GM19397 (cell line): ENCODE results near the gene DMXL2.
"Not testable (repeated sequence)": the region's sequence is repeated elsewhere in the genome, so short reads cannot be mapped to it uniquely, and the experiment has no call there.

ENCODE experiments used
- ATAC-seq: cut with Tn5 transposase; IDR thresholded peaks from one replicate; pipeline ENCODE4 v1.9.1; 2021; ENCODE audit warnings: mild to moderate bottlenecking, moderate library complexity; ENCODE audit not compliant: unreplicated experiment

DMXL2 gene

DNA sequence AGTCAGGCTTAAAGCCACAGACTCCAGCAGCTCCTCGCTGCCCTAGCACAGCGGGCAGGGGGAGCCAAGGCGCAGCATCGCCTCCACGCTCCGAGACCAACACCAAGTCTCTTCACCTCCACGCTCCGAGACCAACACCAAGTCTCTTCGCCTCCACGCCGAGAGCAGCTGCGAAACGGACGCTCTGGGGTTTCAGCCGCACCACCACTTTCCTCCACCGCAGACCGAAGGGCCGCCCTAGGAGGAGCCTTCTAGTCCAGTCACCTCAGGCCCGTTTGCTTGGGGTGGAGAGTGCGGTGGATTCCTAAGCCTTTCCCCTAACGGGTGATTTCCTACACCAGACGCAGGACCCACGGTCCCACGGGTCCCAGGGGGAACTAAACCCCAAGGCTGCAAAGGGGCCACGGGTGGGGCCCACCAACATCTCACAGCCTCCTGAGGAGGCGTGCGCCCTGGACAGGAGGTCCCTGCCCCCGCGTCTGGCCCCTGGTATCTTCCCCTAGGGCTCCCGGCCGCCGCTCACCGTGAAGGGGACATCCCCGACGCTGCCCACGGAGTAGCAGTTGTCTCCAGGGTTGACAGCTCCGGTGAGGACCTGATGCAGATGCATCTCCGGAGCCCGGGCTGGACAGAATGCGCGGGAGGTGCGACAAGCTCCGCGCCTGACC lies 501 bp downstream of the DMXL2 start:
- ATAC-seq, result peak; percentile 41

DNA sequence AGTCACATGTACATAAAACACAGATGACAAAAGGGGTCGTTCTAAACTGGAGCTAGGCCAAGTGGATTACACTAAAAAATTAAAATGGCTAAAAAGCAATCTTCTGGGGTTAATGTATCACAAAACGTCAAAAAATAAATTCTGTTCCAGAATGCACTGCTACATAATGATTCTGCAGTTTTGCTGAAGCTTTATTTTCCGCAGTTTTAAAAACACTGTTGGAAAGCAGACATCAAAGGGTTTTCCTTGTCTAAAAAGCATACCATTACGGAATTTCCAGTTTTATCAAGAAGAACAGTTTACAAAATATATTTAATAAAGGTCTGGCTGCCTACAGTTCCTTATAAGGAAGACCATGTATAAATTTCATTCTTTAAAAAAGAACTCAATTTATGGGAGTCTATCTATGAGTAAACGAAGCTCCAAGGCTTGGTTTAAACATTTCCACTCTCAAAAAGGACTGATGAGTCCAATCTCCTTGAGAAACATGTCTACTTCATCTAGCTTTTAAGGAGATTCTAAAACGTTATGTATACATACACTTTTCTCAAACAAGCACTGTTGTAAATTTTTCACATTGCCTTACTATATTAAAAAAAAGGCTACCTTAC lies 1.3 kb downstream of the DMXL2 start:
- no peak for ATAC-seq

DNA sequence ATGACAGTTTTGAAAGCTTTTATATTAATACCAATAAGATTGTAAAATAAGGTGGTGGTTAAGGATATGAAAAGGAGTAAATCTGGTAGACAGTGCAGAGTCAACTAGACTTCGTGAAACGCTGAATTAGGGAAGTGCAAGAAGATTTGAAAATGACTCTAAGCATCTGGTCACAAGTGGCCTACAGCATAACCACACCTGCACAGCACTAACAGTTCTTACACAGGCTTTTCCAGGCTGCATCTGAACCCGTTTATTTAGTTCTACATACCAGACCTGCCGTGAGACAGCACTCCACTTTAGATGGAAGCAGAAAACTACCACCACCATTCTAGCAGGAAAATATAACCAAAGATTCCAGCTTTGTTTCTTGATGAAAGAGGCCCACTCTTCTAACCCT lies 1.9 kb downstream of the DMXL2 start:
- ATAC-seq, result no peak

DNA sequence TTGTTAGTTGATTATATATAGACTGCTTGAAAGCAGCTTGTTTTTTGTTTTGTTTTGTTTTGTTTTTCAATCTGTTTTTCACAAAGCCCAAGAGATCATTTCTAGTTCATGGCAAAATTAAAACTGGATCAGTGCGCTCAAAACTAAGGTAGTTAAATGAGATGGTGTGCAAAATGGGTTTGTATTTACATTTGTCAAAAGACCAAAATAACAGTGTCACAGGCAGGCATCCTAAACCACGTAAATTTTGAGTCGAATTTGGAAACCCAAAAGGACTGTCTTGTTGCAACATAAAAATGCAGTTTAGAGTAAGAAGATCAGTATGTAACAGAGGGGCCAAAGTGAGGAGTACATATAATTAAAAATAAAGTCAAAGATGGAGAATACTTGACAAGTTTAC lies 2.4 kb downstream of the DMXL2 start:
- ATAC-seq, result no peak

DNA sequence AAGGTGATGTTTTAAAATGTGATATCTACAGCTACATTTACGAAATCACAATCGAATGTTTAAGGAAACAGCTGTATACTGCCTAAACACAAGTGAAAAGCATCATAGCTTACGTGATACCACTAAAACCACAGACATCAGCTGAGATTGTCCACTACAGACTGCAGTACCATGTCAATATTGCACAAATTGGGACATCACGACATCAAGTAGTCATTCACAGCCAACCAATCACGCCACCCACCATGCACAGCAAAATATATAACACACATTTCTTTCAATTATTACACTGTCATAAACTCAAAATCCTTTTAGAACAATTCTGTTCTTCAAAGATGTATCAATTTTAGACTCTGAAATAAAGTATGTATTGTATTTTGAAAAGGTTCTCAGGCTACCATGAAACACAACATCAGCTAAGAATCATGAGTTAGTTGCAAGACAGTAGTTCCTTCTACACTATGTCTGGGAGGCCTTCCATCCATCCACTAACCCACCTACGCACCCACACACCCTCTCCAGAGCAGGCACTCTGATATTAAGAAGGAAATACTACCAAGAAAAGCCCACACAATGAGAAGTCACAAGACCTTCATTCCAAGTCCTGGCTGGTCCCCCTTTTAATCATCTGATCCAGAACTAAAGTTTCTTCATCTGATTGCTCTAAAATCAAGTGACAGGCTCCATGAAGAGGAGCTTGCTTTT lies 3.1 kb downstream of the DMXL2 start:
- no peak for ATAC-seq

DNA sequence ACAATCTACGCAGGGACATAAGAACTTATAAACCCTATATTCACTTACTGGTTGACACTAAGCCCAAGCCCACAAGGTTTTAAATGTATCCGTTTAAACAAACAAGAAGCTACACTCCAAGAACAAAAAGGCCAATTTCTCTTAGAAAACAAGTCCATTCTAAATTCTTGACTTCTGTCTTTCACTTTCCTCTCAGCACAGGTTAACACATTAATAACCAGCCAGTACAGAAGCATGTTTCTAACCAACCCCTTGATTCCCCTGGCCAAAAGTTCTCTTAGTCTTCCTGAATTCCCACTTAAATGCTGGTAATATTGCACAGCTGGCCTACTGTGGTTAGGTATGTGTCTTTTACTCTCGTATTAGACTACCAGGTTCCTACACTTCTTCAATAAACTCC lies 4.7 kb downstream of the DMXL2 start:
- ATAC-seq, result no peak

DNA sequence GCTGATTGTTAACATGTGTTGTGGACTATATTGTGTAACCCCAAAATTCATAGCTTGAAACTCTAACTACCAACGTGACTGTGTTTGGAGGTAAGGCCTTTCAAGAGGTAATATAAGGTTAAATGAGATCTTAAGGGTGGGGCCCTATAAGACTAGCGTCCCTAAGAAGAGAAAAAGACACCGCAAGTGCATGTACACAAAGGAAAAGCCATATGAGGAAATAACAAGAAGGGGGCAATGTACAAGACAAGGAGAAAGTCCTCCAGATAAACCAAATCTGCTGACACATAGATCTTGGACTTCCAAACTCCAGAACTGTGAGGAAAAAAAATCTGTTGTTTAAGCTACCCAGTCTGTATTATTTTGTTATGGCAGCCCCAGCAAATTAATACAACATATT lies 8.6 kb downstream of the DMXL2 start:
- no peak for ATAC-seq

DNA sequence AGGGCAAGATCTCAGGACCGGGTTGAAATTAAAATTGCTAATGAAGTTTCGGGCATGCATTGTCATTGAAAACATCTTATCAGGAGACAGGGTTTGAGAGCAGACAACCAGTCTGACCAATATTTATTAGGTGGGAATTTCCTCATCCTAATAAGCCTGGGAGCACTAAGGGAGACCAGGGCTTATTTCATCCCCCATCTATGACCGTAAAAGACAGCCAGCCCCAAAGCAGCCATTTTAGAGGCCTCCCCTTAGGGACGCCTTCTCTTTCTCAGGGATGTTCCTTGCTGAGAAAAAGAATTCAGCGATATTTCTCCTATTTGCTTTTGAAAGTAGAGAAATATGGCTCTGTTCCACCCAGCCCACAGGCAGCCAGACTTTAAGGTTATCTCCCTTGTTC lies 9.9 kb downstream of the DMXL2 start:
- ATAC-seq, result not testable (repeated sequence)

DNA sequence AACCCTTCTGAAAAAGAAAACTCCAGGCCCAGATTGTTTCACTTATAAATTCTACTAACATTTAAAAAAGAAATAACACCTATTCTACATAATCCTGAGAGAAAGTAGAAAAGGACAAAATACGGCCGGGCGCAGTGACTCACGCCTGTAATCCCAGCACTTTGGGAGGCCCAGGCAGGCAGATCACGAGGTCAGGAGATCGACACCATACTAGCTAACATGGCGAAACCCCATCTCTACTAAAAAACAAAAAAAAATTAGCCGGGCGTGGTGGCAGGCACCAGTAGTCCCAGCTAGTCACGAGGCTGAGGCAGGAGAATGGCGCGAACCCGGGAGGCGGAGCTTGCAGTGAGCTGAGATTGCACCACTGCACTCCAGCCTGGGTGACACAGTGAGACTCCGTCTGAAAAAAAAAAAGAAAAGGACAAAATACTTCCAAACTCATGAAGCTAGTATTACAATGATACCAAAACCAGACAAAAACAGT lies 19.1 kb downstream of the DMXL2 start:
- ATAC-seq, result not testable (repeated sequence)

DNA sequence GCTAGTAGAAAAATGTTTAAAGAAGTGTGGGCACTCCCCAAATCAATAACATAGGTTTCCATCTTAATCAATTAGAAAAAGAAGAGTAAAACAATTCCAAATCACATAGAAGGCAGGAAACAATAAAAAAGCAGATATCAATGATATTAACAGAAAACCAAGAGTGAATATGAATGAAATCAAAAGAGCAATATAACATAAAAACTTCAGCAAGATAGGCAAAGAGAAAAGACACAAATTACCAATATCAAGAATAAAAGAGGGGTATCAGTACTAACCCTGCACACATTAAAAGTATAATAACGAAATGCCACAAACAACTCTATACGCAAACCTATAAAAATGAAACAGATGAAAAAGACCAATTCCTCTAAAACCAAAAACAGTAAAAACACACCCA lies 19.6 kb downstream of the DMXL2 start:
- no peak for ATAC-seq

DNA sequence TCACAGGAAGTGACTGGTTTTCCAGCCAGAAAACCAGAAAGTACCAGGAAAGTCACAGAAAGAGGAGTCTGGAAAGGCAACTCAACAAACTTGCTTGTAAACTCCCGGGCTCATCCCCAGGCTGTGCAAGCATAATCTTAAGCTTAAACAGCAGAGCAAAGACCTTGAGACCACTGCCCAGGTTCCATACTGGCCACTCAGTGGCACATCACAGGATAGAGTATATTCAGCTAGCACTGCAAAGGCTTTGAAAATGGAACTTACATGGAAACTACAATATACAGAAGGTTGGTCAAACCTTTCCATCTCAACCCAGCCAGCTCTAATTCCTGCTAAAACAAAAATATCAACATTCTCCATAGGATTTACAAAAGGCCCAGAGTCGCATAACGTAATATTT lies 20.1 kb downstream of the DMXL2 start:
- ATAC-seq, result no peak

DNA sequence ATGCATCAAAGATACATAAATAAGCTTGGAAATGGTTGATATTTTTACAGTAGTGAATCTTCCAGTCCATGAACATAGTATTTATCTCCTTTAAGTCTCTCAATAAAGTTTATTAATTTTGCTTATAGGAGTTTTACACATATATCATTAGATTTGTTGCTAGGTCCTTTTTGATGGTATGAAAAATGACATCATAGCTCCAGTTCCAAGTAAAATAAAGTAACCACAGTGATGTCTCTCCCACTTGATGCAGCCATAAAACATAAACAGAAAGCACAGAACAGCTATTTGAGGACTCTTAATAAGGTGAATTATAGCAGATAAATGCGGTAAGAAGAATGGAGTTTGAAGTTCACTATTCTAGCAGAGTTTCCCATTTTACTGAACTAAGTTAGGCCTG lies 20.8 kb downstream of the DMXL2 start:
- no peak for ATAC-seq

DNA sequence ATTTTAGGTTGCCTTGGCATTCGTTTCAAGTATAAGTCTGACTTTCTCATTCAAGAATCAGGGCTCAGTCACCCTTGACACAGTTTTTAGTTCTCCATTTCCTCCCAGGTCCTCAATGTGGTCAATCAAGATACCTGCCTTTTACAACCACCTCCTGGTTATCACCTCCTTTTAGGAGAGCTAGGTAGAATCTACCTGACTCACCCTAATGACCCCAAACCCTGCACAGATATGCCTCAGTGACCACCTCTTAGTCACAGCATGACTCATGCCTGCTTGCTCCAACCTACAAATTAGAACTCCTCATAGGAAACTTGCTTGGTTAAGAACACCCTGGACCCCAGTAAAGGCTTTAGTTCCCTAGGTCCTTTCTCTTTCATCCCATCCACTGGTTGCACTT lies 22.5 kb downstream of the DMXL2 start:
- ATAC-seq, result no peak

DNA sequence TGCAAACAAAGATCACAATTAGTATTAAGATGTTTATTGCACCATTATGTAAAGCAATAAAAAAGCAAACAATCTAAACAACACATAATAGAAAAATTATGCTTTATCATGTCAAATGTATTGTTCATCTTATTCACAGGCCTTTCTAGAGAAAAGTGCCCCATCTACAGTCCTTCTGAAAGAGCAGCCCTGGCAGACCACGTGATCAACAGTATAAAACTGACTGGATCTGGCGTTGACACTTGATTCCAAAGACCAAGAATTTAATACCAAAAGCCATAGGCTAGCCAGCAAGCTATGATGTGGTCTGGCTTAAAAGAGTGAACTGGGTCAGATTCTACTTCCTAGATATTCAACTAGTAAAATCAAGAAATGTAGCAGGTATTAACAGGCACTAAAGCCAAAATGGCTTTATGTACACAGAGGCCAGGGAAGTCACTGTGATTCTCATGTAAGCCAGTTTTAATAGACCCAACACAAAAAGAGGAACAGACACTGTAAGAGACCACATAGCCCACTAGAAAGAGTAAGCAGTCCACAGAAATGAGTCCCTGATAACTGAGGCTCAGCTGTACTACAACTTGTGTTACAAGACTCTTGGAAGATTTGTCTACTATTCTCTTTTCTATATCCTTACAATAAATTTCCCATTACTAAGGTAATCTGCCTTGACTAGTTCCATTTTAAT lies 32.5 kb downstream of the DMXL2 start:
- ATAC-seq, result no peak

DNA sequence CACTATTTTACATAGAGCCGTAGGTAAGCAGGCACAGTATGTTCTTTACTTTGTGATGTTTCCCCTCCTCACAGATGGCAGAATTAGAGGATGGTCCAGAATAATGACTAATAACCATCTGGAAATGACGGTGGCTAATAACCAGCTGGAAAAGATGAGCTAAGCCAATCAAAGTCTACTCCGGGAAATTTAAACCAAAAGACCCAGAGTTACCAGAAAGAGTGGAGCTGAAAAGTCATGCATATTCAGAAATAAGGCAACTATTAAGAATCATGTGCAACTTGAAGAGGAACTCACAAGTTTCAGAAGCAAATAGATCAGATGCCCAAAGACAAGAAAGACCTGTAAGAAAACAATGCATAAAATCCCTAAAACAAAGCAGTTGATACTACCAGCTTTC lies 33.6 kb downstream of the DMXL2 start:
- no peak for ATAC-seq

DNA sequence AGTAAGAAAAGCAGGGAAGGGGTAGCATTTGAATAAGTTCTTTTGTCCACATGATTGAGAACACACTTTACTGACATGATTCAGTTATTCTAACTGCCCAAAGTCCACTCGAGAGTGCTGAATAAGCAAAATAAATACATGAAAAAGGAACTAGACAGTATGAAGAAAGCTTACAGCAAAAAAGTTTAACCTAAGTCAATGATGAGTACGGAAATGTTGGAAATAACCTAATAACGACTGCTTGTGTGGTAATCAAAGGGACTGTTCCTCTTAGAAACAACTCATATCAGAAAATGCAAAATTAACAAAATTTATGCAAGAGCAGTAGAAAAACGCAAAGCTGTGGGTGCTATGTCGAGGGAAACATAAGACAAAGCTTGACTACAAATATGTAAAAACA lies 36.6 kb downstream of the DMXL2 start:
- no peak for ATAC-seq

DNA sequence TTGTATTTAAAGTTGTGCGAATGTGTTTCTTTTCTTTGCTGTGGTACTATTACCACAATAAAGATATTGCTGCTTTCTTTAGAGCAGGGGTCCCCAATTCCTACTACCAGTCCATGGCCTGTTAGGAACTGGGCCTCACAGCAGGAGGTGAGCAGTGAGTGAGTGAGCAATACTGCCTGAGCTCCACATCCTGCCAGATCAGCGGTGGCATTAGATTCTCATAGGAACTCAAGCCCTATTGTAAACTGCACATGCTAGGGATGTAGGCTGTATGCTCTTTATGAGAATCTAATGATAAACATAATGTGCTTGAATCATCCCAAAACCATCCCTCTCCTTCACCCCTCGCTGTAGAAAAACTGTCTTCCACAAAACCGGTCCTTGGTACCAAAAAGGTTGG lies 41.6 kb downstream of the DMXL2 start:
- ATAC-seq, result no peak

DNA sequence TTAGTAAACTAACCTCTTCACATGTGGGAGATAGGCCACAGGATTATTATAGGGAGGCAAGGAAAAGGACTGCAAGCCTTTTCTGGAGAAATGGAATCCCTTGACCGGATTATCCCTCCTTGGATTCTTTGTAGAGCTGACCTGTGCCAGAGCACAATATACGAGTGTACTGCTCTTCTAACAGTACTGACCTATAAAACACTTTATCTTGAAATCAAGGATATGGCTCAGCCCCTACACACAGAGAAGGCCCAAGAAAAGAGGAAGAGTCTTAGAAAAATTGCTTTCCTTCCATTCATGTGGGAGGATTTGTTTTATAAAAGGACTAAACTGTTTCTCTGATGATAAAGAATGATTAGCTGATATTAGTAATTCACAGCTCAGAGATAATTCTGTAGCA lies 42.2 kb downstream of the DMXL2 start:
- no peak for ATAC-seq

DNA sequence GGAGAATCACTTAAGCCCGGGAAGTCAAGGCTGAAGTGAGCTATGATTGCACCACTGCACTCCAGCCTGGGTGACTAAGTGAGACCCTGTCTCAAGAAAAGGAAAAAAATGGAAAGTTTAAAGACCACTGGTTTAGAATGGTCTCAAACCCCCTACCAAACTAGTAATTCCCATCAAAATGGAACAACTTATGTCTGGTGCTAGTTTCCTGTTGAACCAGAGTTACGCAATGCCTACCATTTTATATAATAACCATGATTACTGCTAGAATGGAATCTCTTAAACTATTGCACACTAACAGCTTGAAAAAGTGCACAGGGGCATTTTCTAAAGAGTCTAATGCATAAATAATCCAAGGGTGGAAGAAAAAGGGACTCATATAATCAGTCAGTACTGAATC lies 43.6 kb downstream of the DMXL2 start:
- ATAC-seq, result no peak

DNA sequence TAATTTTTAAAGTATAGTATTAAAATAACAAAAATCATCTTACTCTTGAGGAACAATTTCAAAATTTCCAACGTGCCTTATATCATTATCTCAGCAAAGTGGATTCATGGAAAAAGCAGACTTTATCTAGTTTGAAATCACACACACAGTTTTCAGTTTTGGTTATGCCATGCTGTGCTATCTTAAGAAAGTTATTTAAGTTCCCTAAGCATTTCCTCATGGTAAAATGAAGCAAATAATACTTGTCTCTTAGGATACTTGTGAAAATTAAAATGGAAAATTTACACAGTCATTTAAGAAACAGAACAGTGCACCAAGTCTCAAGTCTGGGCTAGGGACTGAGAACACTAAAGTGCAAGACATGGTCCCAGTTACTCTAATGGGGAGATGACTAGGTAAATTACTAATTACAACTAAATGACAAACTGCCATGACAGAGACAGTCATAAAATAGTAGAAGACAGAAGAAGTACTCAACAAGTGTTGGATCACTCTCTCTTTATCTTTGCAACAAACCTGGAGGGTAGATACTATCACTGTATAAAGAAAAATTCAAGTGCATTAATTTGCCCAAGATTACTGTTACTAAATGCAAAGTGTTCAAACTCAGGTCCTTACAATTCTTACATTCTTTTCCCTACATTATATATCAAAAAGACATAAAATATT lies 44.8 kb downstream of the DMXL2 start:
- no peak for ATAC-seq

DNA sequence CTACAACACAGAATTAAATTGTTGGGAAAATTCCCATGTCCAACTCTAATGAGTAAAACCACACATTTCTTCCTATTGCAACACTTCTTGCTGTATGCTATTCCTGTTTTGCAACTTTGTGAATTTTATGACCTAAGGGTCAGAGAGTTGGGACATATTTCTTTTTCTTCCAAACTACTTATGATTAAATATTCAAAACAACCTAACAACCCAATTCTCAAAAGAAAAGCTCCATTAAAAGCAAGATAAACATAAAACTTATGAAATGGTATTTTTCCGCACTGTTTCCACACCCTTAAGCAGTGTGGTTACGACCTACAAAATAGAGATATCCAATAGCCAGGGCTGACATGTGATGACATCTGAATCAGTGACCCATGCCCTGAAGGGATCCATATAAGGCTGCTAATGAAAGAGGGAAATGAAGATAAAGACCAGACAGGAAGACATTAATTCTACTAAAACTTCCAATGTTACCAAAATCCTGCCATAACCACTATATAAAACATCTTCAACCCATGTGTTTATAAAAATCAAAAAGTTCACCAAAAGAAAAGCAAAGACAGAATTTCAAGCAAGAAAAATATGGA lies 45.6 kb downstream of the DMXL2 start:
- ATAC-seq, result no peak
